ENCODE results near the gene NECTIN4. TPM values are rescaled to one million over a fixed set of nuclear protein-coding genes. Genes with fewer than 3 reads are reported as not detected.
A peak's percentile ranks its signal among the peaks of the same experiment; 100 is the strongest.

The NECTIN4 gene
- total and polyA plus RNA-seq, 10 of the 15 experiments (the other 5 are each of a cell fraction or from before 2014, with no cell fraction given), result 2.8 to 8.7 (median 3.7) TPM

- TF ChIP-seq, protein P1, sequence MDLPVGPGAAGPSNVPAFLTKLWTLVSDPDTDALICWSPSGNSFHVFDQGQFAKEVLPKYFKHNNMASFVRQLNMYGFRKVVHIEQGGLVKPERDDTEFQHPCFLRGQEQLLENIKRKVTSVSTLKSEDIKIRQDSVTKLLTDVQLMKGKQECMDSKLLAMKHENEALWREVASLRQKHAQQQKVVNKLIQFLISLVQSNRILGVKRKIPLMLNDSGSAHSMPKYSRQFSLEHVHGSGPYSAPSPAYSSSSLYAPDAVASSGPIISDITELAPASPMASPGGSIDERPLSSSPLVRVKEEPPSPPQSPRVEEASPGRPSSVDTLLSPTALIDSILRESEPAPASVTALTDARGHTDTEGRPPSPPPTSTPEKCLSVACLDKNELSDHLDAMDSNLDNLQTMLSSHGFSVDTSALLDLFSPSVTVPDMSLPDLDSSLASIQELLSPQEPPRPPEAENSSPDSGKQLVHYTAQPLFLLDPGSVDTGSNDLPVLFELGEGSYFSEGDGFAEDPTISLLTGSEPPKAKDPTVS (IDR thresholded peaks at IDR 0.05; ENCODE audit: low read depth, low read length), result peak; percentile 60; the same call in 1 of the 2 replicates
- no peak for TF ChIP-seq TARDBP (IDR thresholded peaks at IDR 0.05; ENCODE audit: borderline replicate concordance)
- TF ChIP-seq ZBED1 (IDR thresholded peaks at IDR 0.05; ENCODE audit: borderline replicate concordance), result no peak
- 0 out of 2 replicates have a peak, but pooled peaks have one; percentile 44 for TF ChIP-seq CBFB (IDR thresholded peaks at IDR 0.05; ENCODE audit: low read depth)
- TF ChIP-seq RELA (IDR thresholded peaks at IDR 0.05; ENCODE audit: borderline replicate concordance, partially characterized antibody), result peak; percentile 56
- TF ChIP-seq JUND (IDR thresholded peaks at IDR 0.05; ENCODE audit: low read depth, low read length), result no peak
- TF ChIP-seq MEF2B (IDR thresholded peaks at IDR 0.05; ENCODE audit: partially characterized antibody, poor library complexity, severe bottlenecking), result no peak
- TF ChIP-seq PAX8 (IDR thresholded peaks at IDR 0.05), result no peak
- TF ChIP-seq POLR2AphosphoS2 (IDR thresholded peaks at IDR 0.05; ENCODE audit: low read depth, low read length), result no peak
- TF ChIP-seq NR2C1 (IDR thresholded peaks at IDR 0.05), result no peak
- 0 out of 2 replicates have a peak, but pooled peaks have one; percentile 6 for TF ChIP-seq YY1 (IDR thresholded peaks at IDR 0.05; ENCODE audit: low read depth, low read length)
- no peak for TF ChIP-seq BCL11A (IDR thresholded peaks at IDR 0.05; ENCODE audit: low read depth, low read length)
- peak; percentile 57 for TF ChIP-seq KLF5 (IDR thresholded peaks at IDR 0.05; ENCODE audit: partially characterized antibody)
- no peak; the same call in 1 of the 2 replicates for TF ChIP-seq ELK1 (IDR thresholded peaks at IDR 0.05; ENCODE audit: low read depth, low read length)
- TF ChIP-seq POU2F2 (IDR thresholded peaks at IDR 0.05; ENCODE audit: borderline replicate concordance, low read depth, low read length), result peak; percentile 11; the same call in 1 of the 3 replicates
- no peak for TF ChIP-seq NR2C2 (IDR thresholded peaks at IDR 0.05; ENCODE audit: borderline replicate concordance, control insufficient read depth, insufficient read length, low read depth)
- no peak for TF ChIP-seq KDM1A (IDR thresholded peaks at IDR 0.05; ENCODE audit: borderline replicate concordance)
- TF ChIP-seq, protein P2, sequence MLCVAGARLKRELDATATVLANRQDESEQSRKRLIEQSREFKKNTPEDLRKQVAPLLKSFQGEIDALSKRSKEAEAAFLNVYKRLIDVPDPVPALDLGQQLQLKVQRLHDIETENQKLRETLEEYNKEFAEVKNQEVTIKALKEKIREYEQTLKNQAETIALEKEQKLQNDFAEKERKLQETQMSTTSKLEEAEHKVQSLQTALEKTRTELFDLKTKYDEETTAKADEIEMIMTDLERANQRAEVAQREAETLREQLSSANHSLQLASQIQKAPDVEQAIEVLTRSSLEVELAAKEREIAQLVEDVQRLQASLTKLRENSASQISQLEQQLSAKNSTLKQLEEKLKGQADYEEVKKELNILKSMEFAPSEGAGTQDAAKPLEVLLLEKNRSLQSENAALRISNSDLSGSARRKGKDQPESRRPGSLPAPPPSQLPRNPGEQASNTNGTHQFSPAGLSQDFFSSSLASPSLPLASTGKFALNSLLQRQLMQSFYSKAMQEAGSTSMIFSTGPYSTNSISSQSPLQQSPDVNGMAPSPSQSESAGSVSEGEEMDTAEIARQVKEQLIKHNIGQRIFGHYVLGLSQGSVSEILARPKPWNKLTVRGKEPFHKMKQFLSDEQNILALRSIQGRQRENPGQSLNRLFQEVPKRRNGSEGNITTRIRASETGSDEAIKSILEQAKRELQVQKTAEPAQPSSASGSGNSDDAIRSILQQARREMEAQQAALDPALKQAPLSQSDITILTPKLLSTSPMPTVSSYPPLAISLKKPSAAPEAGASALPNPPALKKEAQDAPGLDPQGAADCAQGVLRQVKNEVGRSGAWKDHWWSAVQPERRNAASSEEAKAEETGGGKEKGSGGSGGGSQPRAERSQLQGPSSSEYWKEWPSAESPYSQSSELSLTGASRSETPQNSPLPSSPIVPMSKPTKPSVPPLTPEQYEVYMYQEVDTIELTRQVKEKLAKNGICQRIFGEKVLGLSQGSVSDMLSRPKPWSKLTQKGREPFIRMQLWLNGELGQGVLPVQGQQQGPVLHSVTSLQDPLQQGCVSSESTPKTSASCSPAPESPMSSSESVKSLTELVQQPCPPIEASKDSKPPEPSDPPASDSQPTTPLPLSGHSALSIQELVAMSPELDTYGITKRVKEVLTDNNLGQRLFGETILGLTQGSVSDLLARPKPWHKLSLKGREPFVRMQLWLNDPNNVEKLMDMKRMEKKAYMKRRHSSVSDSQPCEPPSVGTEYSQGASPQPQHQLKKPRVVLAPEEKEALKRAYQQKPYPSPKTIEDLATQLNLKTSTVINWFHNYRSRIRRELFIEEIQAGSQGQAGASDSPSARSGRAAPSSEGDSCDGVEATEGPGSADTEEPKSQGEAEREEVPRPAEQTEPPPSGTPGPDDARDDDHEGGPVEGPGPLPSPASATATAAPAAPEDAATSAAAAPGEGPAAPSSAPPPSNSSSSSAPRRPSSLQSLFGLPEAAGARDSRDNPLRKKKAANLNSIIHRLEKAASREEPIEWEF (IDR thresholded peaks at IDR 0.05; ENCODE audit: insufficient replicate concordance, low read depth, low read length), result peak; percentile 80
- TF ChIP-seq USF1 (IDR thresholded peaks at IDR 0.05; ENCODE audit: borderline replicate concordance, extremely low read length, insufficient read depth, low read depth, low read length), result no peak
- TF ChIP-seq JUNB (IDR thresholded peaks at IDR 0.05), result no peak
- no peak for TF ChIP-seq KAT2A (conservative IDR thresholded peaks at IDR 0.05; ENCODE audit: control insufficient read depth, low read depth, low read length)
- peak; percentile 35; the same call in 1 of the 2 replicates for TF ChIP-seq DPF2 (IDR thresholded peaks at IDR 0.05)
These were observed 9.1 kb upstream of the NECTIN4 start, which contains the start of gene KLHDC9 (continued) for GRCh38 chr1:161098210-161099068.

Measured in GM12878 (cell line).